H1 (cell line): ENCODE measurements around the gene ZBTB45. TPM values are rescaled to one million over a fixed set of nuclear protein-coding genes. Genes with fewer than 3 reads are reported as not detected.

ENCODE experiments used
- CTCF ChIA-PET: fragments of 300-600 bp; sonication (Branson Sonifier 250); formaldehyde crosslinking; loops from one replicate; lab custom pipeline; 2021; ENCODE audit not compliant: partially characterized antibody; lab: Charles Lee
- POLR2A ChIA-PET: fragments of 300-600 bp; sonication (Branson Sonifier 250); formaldehyde crosslinking; loops from one replicate; lab custom pipeline; 2021; ENCODE audit warnings: inconsistent platforms; ENCODE audit not compliant: partially characterized antibody; lab: Charles Lee
- DNase-seq, 2 experiments: peaks; one replicate each; pipeline versions ENCODE4 v3.0.0 to v3.0.0-alpha.2; 2010 to 2022; ENCODE audit warnings: low spot score in 2 of 2, low read depth in 1 of 2, mixed read lengths in 1 of 2
- FAIRE-seq: peaks from 2 replicates; lab custom pipeline; 2011; peaks lifted over from hg19 to GRCh38; lab: Jason Lieb, UNC
- H2AFZ ChIP-seq: 2 replicates; pipeline ENCODE4 v1.8.1; 2012; ENCODE audit warnings: low read length, inconsistent platforms
- H2AK5ac ChIP-seq: 2 replicates; pipeline ENCODE4 v1.6.1; 2013; ENCODE audit warnings: low read depth, low read length
- H2BK120ac ChIP-seq: replicated peaks from 2 replicates; pipeline ENCODE3; 2013; ENCODE audit warnings: low read depth, low read length, inconsistent platforms
- H2BK12ac ChIP-seq: 2 replicates; pipeline ENCODE4 v1.6.1; 2013; ENCODE audit warnings: low read depth, low read length
- H2BK15ac ChIP-seq: 2 replicates; pipeline ENCODE4 v1.6.1; 2013; ENCODE audit warnings: low read length
- H2BK20ac ChIP-seq: 2 replicates; pipeline ENCODE4 v1.6.1; 2013; ENCODE audit warnings: low read length
- H2BK5ac ChIP-seq: 2 replicates; pipeline ENCODE4 v1.6.1; 2013; ENCODE audit warnings: low read depth, low read length
- H3K14ac ChIP-seq: 2 replicates; pipeline ENCODE4 v1.6.1; 2013; ENCODE audit warnings: inconsistent platforms; ENCODE audit not compliant: insufficient read length
- H3K18ac ChIP-seq: 2 replicates; pipeline ENCODE4 v1.6.1; 2013; ENCODE audit warnings: low read length; ENCODE audit errors: extremely low read depth
- H3K23ac ChIP-seq: 2 replicates; pipeline ENCODE4 v1.6.1; 2013; ENCODE audit warnings: inconsistent platforms; ENCODE audit not compliant: insufficient read length
- H3K23me2 ChIP-seq: 2 replicates; pipeline ENCODE4 v1.6.1; 2013; ENCODE audit warnings: low read depth, low read length
- H3K27ac ChIP-seq: 2 replicates; pipeline ENCODE4 v1.6.1; 2011; ENCODE audit warnings: low read depth, low read length, inconsistent platforms
- H3K27me3 ChIP-seq, 4 experiments: replicated peaks in 1 of 4; 1 replicate in 1 of 4; 2 replicates in 3 of 4; pipeline versions ENCODE4 v1.6.1 to v1.8.1; 2011 to 2013; ENCODE audit warnings: low read length in 3 of 4, mild to moderate bottlenecking in 3 of 4, inconsistent platforms in 2 of 4, mixed read lengths in 2 of 4, moderate library complexity in 1 of 4; ENCODE audit not compliant: control insufficient read depth in 3 of 4, insufficient read depth in 3 of 4; ENCODE audit errors: extremely low read depth in 1 of 4
- H3K36me3 ChIP-seq, 4 experiments: 2 replicates each; pipeline versions ENCODE4 v1.6.1 to v1.8.1; 2011 to 2013; ENCODE audit warnings: mild to moderate bottlenecking in 4 of 4, low read length in 3 of 4, moderate library complexity in 2 of 4, control low read depth in 1 of 4, inconsistent platforms in 1 of 4; ENCODE audit not compliant: insufficient read depth in 4 of 4, control insufficient read depth in 2 of 4
- H3K4ac ChIP-seq: replicated peaks from 2 replicates; pipeline ENCODE3; 2013; ENCODE audit warnings: low read length, low read depth, mixed read lengths, inconsistent platforms; ENCODE audit not compliant: insufficient read length
- H3K4me1 ChIP-seq, 4 experiments: replicated peaks in 1 of 4; 1 replicate in 1 of 4; 2 replicates in 3 of 4; pipeline versions ENCODE4 v1.6.1 to v1.8.1; 2011 to 2013; ENCODE audit warnings: low read length in 3 of 4, inconsistent platforms in 2 of 4, mixed read lengths in 1 of 4; ENCODE audit not compliant: insufficient read depth in 4 of 4, control insufficient read depth in 3 of 4
- H3K4me2 ChIP-seq, 2 experiments: 2 replicates each; pipeline versions ENCODE4 v1.6.1 to v1.8.1; 2011 to 2013; ENCODE audit warnings: low read depth in 2 of 2, low read length in 2 of 2, control low read depth in 1 of 2, inconsistent platforms in 1 of 2, mild to moderate bottlenecking in 1 of 2; ENCODE audit not compliant: insufficient read depth in 1 of 2
- H3K4me3 ChIP-seq, 4 experiments: fragments of 200-600, 300-600 bp in 1 of 4; sonication (generic), shearing (Covaris generic), sonication (Bioruptor Twin) in 1 of 4; 2 replicates each; pipeline versions ENCODE4 v1.5.1 to v1.8.1; 2011 to 2016; ENCODE audit warnings: low read length in 4 of 4, low read depth in 3 of 4, control low read depth in 2 of 4, inconsistent platforms in 2 of 4, mild to moderate bottlenecking in 2 of 4, mixed read lengths in 1 of 4, moderate library complexity in 1 of 4; ENCODE audit not compliant: insufficient read depth in 2 of 4; ENCODE audit errors: extremely low read depth in 1 of 4
- H3K56ac ChIP-seq: replicated peaks from 2 replicates; pipeline ENCODE3; 2013; ENCODE audit warnings: low read depth, mild to moderate bottlenecking, mixed read lengths, low read length, inconsistent platforms; ENCODE audit not compliant: insufficient read length
- H3K79me1 ChIP-seq: 2 replicates; pipeline ENCODE4 v1.6.1; 2013; ENCODE audit warnings: low read depth, low read length, control low read depth
- H3K79me2 ChIP-seq, 2 experiments: 2 replicates each; pipeline versions ENCODE4 v1.6.1 to v1.8.1; 2012 to 2013; ENCODE audit warnings: low read length in 2 of 2, mild to moderate bottlenecking in 2 of 2, inconsistent platforms in 1 of 2; ENCODE audit not compliant: insufficient read depth in 2 of 2, control insufficient read depth in 1 of 2
- H3K9ac ChIP-seq, 4 experiments: replicated peaks in 1 of 4; 1 replicate in 1 of 4; 2 replicates in 3 of 4; pipeline versions ENCODE4 v1.6.1 to v1.8.1; 2011 to 2013; ENCODE audit warnings: low read depth in 3 of 4, low read length in 3 of 4, control low read depth in 2 of 4, mild to moderate bottlenecking in 2 of 4, moderate library complexity in 2 of 4, inconsistent platforms in 1 of 4; ENCODE audit errors: extremely low read depth in 1 of 4
- H3K9me3 ChIP-seq, 2 experiments: 2 replicates each; pipeline versions ENCODE4 v1.6.1 to v1.8.1; 2012 to 2013; ENCODE audit warnings: mild to moderate bottlenecking in 2 of 2, moderate library complexity in 2 of 2, control low read depth in 1 of 2, inconsistent platforms in 1 of 2, low read depth in 1 of 2, low read length in 1 of 2, mixed read lengths in 1 of 2; ENCODE audit not compliant: insufficient read depth in 2 of 2
- H4K20me1 ChIP-seq, 2 experiments: replicated peaks in 1 of 2; 2 replicates each; pipeline versions ENCODE3 to v1.8.1; 2011 to 2013; ENCODE audit warnings: inconsistent platforms in 2 of 2, low read length in 2 of 2, mild to moderate bottlenecking in 1 of 2; ENCODE audit not compliant: insufficient read depth in 2 of 2, control insufficient read depth in 1 of 2
- H4K5ac ChIP-seq: 2 replicates; pipeline ENCODE4 v1.6.1; 2013; ENCODE audit warnings: low read length, low read depth, mixed read lengths, inconsistent platforms; ENCODE audit not compliant: insufficient read length
- H4K8ac ChIP-seq: 2 replicates; pipeline ENCODE4 v1.8.0; 2013; ENCODE audit warnings: mild to moderate bottlenecking, moderate library complexity, low read length, inconsistent platforms; ENCODE audit not compliant: insufficient read depth; ENCODE audit errors: extremely low read depth
- H4K91ac ChIP-seq: replicated peaks from 2 replicates; pipeline ENCODE3; 2013; ENCODE audit warnings: low read length, mixed read lengths, inconsistent platforms; ENCODE audit not compliant: insufficient read length
- SIX5 ChIP-seq: IDR thresholded peaks from 2 replicates; pipeline ENCODE4 v1.6.1; 2011; ENCODE audit warnings: mild to moderate bottlenecking, low read depth, low read length
- TEAD4 ChIP-seq: IDR thresholded peaks from 2 replicates; pipeline ENCODE4 v1.6.1; 2012; ENCODE audit warnings: low read depth, low read length, inconsistent platforms, mixed read lengths
- WGBS, 2 experiments: shearing (Covaris generic) in 1 of 2; methylation state at CpG; one replicate each; pipeline versions ENCODE4 v1.1.6 to v1.1.7; 2013 to 2015; ENCODE audit warnings: low lambda C conversion rate in 2 of 2, mixed read lengths in 2 of 2, inconsistent platforms in 1 of 2, low coverage in 1 of 2, missing lambda C conversion rate in 1 of 2; ENCODE audit not compliant: insufficient replicate concordance in 2 of 2, insufficient coverage in 1 of 2, insufficient read length in 1 of 2; ENCODE audit errors: extremely low coverage in 1 of 2, missing lambda C conversion rate in 1 of 2; 5-methylcytosine and 5-hydroxymethylcytosine counted together
- polyA plus RNA-seq, 7 experiments: library from polyadenylated mRNA; depleted of rRNA in 3 of 7; stranded (reverse) in 5 of 7; unstranded in 2 of 7; fragments of >200 nt in 5 of 7; fragments of 200-250 nt in 2 of 7; gene quantifications; 1 replicate in 5 of 7; 2 replicates in 1 of 7; 4 replicates in 1 of 7; pipeline versions ENCODE4 v1.2.1 to v1.2.3, GENCODE V29; 2011 to 2013; ENCODE audit warnings: missing spikeins in 2 of 7, mixed read lengths in 2 of 7
- total RNA-seq: library from RNA; stranded (reverse); fragmentation: NEBNext Ultra II Directional; extraction: Animal tissue kit (Norgen Biotek cat#: 25700); gene quantifications from 2 replicates; pipeline ENCODE4 v1.2.1, GENCODE V29; 2021

The ZBTB45 gene
- total and polyA plus RNA-seq, 2 of the 8 experiments (the other 6 are each of a cell fraction or from before 2014, with no cell fraction given), result 16.9 to 17.2 TPM

DNA sequence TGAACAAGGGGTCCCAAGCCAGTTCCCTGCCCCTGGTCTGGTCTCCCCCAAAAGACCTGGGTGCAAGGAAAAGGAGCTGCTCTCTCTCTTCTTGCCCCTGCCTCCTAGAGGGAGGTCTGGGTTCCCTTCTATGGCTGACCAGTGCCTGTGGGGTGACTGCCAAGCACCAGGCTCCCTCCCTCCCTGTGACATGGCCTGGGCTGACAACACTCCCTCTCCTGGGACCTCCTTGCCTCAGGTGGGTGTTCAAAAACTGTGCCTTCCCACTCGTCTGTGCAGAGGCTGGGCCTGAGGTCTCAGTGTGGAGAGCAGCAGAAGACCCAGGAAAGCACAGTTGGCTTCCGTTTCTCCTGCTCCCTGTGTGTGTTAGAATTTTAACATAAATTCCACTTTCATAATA lies 38.8 kb downstream of the ZBTB45 start:
- Histone ChIP-seq H4K91ac (no peak overlapping the region), H2BK12ac (no peak overlapping the region), H3K79me1 (no peaks in the 10 kb centered on the region), H3K4me1 (peaks cover 0 to 5% (median 2%) of the 10 kb centered on the region in 4 experiments; a peak in 6 of 7 replicates), H2BK15ac (no peak overlapping the region), H3K79me2 (no peaks in the 10 kb centered on the region), H2BK120ac (no peak overlapping the region), H3K18ac (no peak overlapping the region), H3K23ac (no peak overlapping the region), H4K5ac (no peak overlapping the region), H3K4me2 (no peak overlapping the region), H4K20me1 (no peaks in the 10 kb centered on the region), H3K23me2 (peaks cover 7% of the 10 kb centered on the region), H3K27ac (no peak overlapping the region), H3K14ac (no peak overlapping the region), H3K9ac (no peak overlapping the region), H2BK5ac (no peak overlapping the region), H2BK20ac (no peak overlapping the region), H3K27me3 (peaks cover 0 to 3% (median 0%) of the 10 kb centered on the region in 4 experiments; a peak in 2 of 7 replicates), H3K56ac (no peak overlapping the region), H3K36me3 (peaks cover 0 to 2% (median 0%) of the 10 kb centered on the region in 4 experiments; a peak in 2 of 8 replicates), H3K4ac (no peak overlapping the region), H2AFZ (no peak overlapping the region), H3K9me3 (no peaks in the 10 kb centered on the region), H3K4me3 (no peak overlapping the region), H4K8ac (no peak overlapping the region), H2AK5ac (peak overlapping the region; percentile 13; the same call in 1 of the 2 replicates)
- TF ChIP-seq TEAD4 (no peak), SIX5 (no peak)
- WGBS, 2 experiments, result 79% methylated on average over 2 of the region's 2 CpGs; no CpG with 5 or more reads in 1 of the 2 experiments
- CTCF ChIA-PET, result interaction anchor here (1.6 to 3.2 kb wide), 2 partner anchors 11 to 38 kb away, joined by 3 to 8 read pairs; partner anchors contain the start of gene ZBTB45
- POLR2A ChIA-PET, result interaction anchor here (1.0 to 2.3 kb wide), 3 partner anchors 16 to 152 kb away, joined by 3 to 6 read pairs (median 3); partner anchors contain the start of gene ZBTB45
- DNase-seq, result no peak
- FAIRE-seq, result no peak
